HL-60 (cell line): ENCODE results near the gene GSTO2.
"Not testable (repeated sequence)": the region's sequence is repeated elsewhere in the genome, so short reads cannot be mapped to it uniquely, and the experiment has no call there.

Experiments used
- DNase-seq, 2 experiments: peaks; one replicate each; pipeline ENCODE4 v3.0.0-alpha.2; 2010 to 2020; ENCODE audit warnings: low read depth in 1 of 2, low spot score in 1 of 2
- H3K27ac ChIP-seq: fragments of 250-450 bp; sonication (Bioruptor Pico); replicated peaks from 2 replicates; pipeline ENCODE4 v1.5.1; 2020; ENCODE audit warnings: mild to moderate bottlenecking, moderate library complexity
- H3K27me3 ChIP-seq: fragments of 250-450 bp; sonication (Bioruptor Pico); 2 replicates; pipeline ENCODE4 v1.5.1; 2021; ENCODE audit warnings: mild to moderate bottlenecking, moderate library complexity; ENCODE audit not compliant: insufficient read depth, poor library complexity, severe bottlenecking
- H3K4me3 ChIP-seq: replicated peaks from 2 replicates; pipeline ENCODE4 v1.5.1; 2011; ENCODE audit warnings: mild to moderate bottlenecking, control low read depth, low read length; ENCODE audit not compliant: insufficient read depth
- GABPA ChIP-seq: IDR thresholded peaks from 2 replicates; pipeline ENCODE4 v1.6.1; 2012; ENCODE audit warnings: low read depth
- POLR2AphosphoS5 ChIP-seq: IDR thresholded peaks from 2 replicates; pipeline ENCODE4 v1.6.1; 2012; ENCODE audit warnings: low read depth
- SPI1 ChIP-seq: IDR thresholded peaks from 2 replicates; pipeline ENCODE4 v1.6.1; 2012; ENCODE audit warnings: low read depth, mild to moderate bottlenecking, borderline replicate concordance
- TF ChIP-seq, protein P1 (sequence below): IDR thresholded peaks from 2 replicates; pipeline ENCODE4 v1.6.1; 2012; ENCODE audit warnings: low read depth; ENCODE audit not compliant: insufficient replicate concordance
- TF ChIP-seq, protein P2 (sequence below): IDR thresholded peaks from one replicate; pipeline ENCODE4 v1.5.1; 2011; ENCODE audit warnings: low read length, control low read depth, inconsistent platforms; ENCODE audit not compliant: insufficient read depth

The GSTO2 gene

DNA sequence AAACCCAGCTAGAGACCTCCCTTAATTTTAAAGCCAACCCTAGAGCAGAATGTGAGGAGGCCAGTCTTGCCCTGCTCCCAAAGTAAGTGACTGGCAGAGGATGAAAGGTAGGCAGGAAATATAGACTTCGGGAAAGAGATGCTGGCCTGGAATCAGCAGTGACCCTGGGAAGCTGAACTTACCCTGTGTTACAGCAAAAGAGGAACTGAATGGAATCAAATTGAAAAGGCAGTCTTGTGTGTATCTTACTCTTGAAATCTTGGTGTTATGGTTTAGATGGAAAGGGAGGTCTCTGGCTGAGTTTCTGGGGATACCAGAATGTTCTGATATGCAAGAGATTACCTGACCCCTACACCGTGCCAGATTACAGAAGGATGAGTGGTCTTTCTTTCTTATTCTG, 28.9 kb upstream of the GSTO2 start:
- no peaks in the 10 kb centered on the region for H3K27me3 ChIP-seq
- TF ChIP-seq, protein P1, sequence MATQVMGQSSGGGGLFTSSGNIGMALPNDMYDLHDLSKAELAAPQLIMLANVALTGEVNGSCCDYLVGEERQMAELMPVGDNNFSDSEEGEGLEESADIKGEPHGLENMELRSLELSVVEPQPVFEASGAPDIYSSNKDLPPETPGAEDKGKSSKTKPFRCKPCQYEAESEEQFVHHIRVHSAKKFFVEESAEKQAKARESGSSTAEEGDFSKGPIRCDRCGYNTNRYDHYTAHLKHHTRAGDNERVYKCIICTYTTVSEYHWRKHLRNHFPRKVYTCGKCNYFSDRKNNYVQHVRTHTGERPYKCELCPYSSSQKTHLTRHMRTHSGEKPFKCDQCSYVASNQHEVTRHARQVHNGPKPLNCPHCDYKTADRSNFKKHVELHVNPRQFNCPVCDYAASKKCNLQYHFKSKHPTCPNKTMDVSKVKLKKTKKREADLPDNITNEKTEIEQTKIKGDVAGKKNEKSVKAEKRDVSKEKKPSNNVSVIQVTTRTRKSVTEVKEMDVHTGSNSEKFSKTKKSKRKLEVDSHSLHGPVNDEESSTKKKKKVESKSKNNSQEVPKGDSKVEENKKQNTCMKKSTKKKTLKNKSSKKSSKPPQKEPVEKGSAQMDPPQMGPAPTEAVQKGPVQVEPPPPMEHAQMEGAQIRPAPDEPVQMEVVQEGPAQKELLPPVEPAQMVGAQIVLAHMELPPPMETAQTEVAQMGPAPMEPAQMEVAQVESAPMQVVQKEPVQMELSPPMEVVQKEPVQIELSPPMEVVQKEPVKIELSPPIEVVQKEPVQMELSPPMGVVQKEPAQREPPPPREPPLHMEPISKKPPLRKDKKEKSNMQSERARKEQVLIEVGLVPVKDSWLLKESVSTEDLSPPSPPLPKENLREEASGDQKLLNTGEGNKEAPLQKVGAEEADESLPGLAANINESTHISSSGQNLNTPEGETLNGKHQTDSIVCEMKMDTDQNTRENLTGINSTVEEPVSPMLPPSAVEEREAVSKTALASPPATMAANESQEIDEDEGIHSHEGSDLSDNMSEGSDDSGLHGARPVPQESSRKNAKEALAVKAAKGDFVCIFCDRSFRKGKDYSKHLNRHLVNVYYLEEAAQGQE = no peak
- peak; percentile 90 for TF ChIP-seq SPI1
- TF ChIP-seq, protein P2, sequence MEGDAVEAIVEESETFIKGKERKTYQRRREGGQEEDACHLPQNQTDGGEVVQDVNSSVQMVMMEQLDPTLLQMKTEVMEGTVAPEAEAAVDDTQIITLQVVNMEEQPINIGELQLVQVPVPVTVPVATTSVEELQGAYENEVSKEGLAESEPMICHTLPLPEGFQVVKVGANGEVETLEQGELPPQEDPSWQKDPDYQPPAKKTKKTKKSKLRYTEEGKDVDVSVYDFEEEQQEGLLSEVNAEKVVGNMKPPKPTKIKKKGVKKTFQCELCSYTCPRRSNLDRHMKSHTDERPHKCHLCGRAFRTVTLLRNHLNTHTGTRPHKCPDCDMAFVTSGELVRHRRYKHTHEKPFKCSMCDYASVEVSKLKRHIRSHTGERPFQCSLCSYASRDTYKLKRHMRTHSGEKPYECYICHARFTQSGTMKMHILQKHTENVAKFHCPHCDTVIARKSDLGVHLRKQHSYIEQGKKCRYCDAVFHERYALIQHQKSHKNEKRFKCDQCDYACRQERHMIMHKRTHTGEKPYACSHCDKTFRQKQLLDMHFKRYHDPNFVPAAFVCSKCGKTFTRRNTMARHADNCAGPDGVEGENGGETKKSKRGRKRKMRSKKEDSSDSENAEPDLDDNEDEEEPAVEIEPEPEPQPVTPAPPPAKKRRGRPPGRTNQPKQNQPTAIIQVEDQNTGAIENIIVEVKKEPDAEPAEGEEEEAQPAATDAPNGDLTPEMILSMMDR = no peak
- TF ChIP-seq POLR2AphosphoS5 = no peak
- no peak for TF ChIP-seq GABPA
- no peak overlapping the region for H3K27ac ChIP-seq
- H3K4me3 ChIP-seq = no peak overlapping the region
- DNase-seq = no peak

DNA sequence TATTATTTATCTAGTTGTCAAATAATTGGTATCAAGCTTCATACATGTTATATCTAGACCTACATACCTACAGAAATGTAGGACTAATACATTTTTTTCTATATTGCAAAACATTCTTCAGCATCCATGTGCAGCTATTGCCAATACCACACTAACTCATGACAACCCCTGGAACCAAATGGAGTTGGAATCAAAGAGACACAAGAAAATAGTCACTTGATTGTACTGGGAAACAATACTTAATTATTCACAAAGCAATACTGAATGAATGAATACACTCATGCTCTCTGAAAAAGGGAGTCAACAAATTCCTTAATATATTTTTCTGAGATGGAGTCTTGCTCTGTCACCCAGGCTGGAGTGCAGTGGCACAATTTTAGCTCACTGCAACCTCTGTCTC, 26.4 kb upstream of the GSTO2 start:
- TF ChIP-seq, protein P2 = no peak
- no peak for TF ChIP-seq GABPA
- TF ChIP-seq SPI1 = no peak
- TF ChIP-seq, protein P1 = no peak
- TF ChIP-seq POLR2AphosphoS5 = no peak
- no peak overlapping the region for H3K4me3 ChIP-seq
- DNase-seq = no peak
- no peaks in the 10 kb centered on the region for H3K27me3 ChIP-seq
- H3K27ac ChIP-seq = no peak overlapping the region

DNA sequence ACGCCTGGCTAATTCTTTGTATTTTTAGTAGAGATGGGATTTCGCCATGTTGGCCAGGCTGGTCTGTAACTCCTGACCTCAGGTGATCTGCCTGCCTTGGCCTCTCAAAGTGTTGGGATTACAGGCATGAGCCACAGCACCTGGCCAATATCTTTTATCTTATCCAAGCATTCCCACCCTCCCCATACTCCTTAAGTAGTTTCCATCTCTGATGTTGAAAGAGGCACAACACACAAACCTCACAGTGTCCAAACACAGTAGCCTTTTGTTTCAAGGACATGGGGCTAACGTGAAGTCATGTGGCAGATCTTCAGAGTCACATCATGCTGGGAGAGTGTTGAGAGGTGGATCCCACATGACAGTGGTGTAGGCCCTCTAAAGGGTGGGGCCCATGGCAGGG, 26.0 kb upstream of the GSTO2 start:
- not testable (repeated sequence) for H3K27me3 ChIP-seq, DNase-seq, H3K4me3 ChIP-seq, H3K27ac ChIP-seq

DNA sequence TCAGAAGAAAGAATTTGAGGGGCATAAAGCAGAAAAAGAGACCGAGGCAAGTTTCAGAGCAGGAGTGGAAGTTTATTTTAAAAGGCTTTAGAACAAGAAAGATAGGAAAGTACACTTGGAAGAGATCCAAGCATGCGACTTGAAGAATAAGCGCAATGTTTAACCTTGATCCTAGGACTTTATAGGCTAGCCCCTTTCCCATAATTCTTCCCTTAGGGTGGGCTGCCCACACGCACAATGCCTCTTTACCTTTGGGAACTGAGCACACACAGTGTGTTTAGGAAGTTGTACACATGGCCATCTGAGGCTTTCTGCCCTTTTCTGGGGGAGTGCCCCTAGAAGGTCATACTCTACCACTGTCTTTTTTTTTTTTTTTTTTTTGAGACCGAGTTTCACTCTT, 25.5 kb upstream of the GSTO2 start:
- no peak overlapping the region for H3K27ac ChIP-seq
- no peak for DNase-seq
- no peak overlapping the region for H3K4me3 ChIP-seq
- TF ChIP-seq, protein P2 = no peak
- no peak for TF ChIP-seq POLR2AphosphoS5
- TF ChIP-seq SPI1 = no peak
- no peak for TF ChIP-seq GABPA
- TF ChIP-seq, protein P1 = no peak
- H3K27me3 ChIP-seq = no peaks in the 10 kb centered on the region
